Measurements from ENCODE around the gene CAPS. TPM values are rescaled to one million over a fixed set of nuclear protein-coding genes. Genes with fewer than 3 reads are reported as not detected.

The CAPS gene
- total RNA-seq, 1 donor from 2014 or later, result 3.4 TPM

DNA sequence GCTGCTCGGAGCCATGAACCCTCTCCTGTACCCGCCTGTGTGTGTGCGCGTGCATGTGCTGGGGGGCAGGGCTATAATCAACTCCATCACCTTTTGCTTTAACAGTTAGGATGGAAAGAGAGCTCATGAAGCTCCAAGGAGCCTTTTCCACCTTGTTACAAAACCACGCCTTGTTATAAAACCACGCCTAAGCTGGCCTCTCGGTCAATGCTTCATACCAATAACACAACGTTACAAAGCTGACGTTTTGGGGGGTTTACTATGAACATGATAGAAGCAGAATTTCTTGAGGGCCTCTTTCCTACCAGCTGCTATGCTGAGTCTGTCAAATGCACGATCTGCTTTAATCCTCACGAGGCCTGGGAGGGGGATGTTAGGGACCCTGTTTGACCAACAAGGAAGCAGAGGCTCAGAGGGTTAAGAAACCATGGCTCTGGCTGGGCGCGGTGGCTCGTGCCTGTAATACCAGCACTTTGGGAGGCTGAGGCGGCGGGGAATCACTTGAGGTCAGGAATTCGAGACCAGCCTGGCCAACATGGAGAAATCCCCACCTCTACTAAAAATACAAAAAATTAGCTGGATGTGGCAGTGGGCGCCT is 11.9 kb downstream of the CAPS start:
- Mint-ChIP-seq H3K27ac (no peak overlapping the region), H3K4me3 (no peak overlapping the region), H3K9me3 (no peaks in the 10 kb centered on the region), H3K36me3 (ENCODE audit: low read depth) (peaks cover 37% of the 10 kb centered on the region), H3K4me1 (ENCODE audit: low read depth) (no peaks in the 10 kb centered on the region), H3K27me3 (ENCODE audit: insufficient read depth) (no peaks in the 10 kb centered on the region)
- DNase-seq (ENCODE audit: low spot score), result no peak
- intact Hi-C loops (cut with micrococcal nuclease), result no loop called here

DNA sequence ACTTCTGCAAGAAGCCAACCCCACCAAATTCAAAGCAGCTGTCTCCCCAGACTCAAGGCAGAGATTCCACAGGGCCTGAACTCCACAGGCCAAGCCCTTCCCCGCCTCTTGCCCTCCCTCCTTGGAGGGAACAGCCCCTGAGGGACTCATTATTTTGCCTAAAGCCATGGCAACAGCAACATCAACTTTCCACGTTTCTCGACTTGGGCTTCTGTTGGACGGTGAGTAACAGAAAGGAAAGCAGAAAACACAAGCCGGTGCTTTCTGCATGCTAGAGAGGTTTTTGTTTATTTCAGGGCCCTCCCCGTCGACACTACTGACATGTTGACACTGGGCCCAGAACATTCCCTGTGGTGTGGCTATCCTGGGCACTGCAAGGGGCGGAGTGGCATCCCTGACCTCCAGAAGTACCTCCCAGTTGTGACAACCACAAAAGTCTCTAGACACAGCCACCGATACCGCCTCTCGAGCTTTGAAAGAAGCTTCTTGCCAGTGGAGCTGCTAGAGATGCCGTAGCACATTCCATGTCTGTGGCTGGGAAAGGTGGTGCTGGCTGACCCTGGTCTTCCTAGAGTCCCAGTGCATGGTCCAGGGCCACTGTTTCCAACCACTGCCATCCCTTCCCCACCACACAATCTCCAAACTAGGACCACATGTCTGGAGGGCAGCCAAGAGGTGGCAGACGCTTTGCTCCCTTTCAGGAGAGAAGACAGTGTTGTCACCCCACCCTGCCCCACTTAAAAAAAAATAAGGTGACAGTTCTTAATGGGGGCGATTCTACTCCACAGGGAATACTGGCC is 12.8 kb downstream of the CAPS start:
- Mint-ChIP-seq H3K9me3 (no peaks in the 10 kb centered on the region), H3K36me3 (ENCODE audit: low read depth) (peaks cover 39% of the 10 kb centered on the region), H3K4me3 (no peak overlapping the region), H3K4me1 (ENCODE audit: low read depth) (no peaks in the 10 kb centered on the region), H3K27ac (no peak overlapping the region), H3K27me3 (ENCODE audit: insufficient read depth) (no peaks in the 10 kb centered on the region)
- intact Hi-C loops (cut with micrococcal nuclease), result no loop called here
- no peak for DNase-seq (ENCODE audit: low spot score)

DNA sequence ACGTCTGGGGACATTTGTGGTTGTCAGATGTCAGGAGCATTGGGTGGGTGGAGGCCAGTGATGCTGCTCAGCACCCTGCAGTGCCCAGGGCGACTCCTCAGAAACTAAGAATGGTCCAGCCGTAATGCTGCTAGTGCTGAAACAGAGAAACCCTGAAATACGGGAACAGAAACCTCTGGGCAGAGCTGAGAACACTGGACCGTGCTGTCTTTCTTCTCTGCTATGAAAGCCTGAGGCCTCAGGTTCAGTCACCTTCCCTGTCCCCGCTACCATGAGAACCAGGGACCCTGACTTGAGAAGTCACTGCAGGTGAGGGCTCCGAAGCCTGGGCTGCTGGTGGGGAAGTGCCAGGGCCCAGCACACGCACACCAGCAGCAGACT is 13.4 kb downstream of the CAPS start:
- Mint-ChIP-seq H3K36me3 (ENCODE audit: low read depth) (peaks cover 38% of the 10 kb centered on the region), H3K4me1 (ENCODE audit: low read depth) (no peaks in the 10 kb centered on the region), H3K4me3 (no peak overlapping the region), H3K27me3 (ENCODE audit: insufficient read depth) (no peaks in the 10 kb centered on the region), H3K27ac (no peak overlapping the region), H3K9me3 (no peaks in the 10 kb centered on the region)
- intact Hi-C loops (cut with micrococcal nuclease), result no loop called here
- DNase-seq (ENCODE audit: low spot score), result no peak

DNA sequence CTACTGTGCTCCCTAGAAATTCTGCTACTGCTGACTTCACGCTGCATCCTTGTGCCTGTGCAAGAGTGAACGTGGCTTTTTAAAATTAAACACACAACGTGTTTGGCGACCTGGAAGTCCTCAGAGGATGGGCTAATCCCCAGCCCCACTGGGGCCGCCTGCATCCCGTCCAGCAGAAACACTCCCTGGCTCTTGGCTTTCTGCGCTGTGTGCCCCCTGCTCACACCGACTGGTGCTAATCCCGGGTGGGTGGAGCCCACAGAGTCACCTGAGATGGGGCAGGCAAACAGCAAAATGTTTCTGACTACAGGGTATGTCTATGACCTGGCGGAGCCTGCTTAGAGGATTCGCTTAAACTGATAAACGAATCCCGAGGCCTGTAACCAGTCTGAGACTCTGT is 15.1 kb downstream of the CAPS start:
- Mint-ChIP-seq H3K4me3 (no peak overlapping the region), H3K9me3 (no peaks in the 10 kb centered on the region), H3K4me1 (ENCODE audit: low read depth) (no peaks in the 10 kb centered on the region), H3K36me3 (ENCODE audit: low read depth) (peaks cover 33% of the 10 kb centered on the region), H3K27ac (no peak overlapping the region), H3K27me3 (ENCODE audit: insufficient read depth) (no peaks in the 10 kb centered on the region)
- intact Hi-C loops (cut with micrococcal nuclease), result no loop called here
- no peak for DNase-seq (ENCODE audit: low spot score)

DNA sequence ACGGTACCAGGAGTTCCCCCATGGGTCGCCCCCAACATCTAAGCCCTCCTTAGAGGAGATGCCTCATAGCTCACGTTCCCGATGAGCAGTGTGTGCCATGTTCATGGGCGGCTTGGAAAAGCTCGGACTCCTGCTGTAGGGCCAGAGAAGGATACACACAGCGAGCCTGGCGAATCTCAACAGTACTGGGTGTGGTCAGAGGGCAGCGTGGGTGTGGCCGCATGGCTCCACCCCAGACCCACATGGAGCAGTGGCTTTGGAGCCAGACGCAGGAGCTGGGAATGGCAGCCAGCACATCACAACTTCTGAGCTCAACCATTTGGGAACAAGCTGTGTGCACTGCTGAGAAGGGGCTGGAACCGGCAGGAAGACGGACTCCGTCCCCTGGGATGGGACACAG is 15.6 kb downstream of the CAPS start:
- DNase-seq (ENCODE audit: low spot score), result no peak
- H3K4me3 Mint-ChIP-seq, result no peak overlapping the region
- no peaks in the 10 kb centered on the region for H3K4me1 Mint-ChIP-seq (ENCODE audit: low read depth)
- no peaks in the 10 kb centered on the region for H3K27me3 Mint-ChIP-seq (ENCODE audit: insufficient read depth)
- peaks cover 32% of the 10 kb centered on the region for H3K36me3 Mint-ChIP-seq (ENCODE audit: low read depth)
- intact Hi-C loops (cut with micrococcal nuclease), result no loop called here
- H3K9me3 Mint-ChIP-seq, result no peaks in the 10 kb centered on the region
- H3K27ac Mint-ChIP-seq, result no peak overlapping the region

DNA sequence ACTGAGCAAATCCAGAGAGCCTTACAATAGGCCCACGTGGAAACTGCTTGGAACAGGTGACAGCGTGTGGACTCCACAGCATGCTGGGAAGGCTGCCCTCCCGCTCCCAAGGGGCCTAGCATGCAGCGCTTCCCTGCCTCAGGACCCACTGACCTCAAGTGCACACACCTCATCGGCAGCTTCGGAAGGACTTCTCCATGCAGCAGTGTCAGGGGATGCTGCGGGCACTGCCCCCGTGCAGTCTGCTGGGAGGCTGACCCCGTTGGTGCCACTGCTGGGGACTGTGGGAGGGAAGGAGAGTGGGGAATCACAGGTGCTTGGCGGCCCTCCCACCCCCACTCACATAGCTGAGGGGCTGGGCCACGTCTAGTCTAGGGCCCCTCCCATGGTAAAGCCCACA is 17.2 kb downstream of the CAPS start:
- Mint-ChIP-seq H3K4me1 (ENCODE audit: low read depth) (no peaks in the 10 kb centered on the region), H3K27me3 (ENCODE audit: insufficient read depth) (no peaks in the 10 kb centered on the region), H3K36me3 (ENCODE audit: low read depth) (peaks cover 33% of the 10 kb centered on the region), H3K27ac (no peak overlapping the region), H3K9me3 (no peaks in the 10 kb centered on the region), H3K4me3 (no peak overlapping the region)
- intact Hi-C loops (cut with micrococcal nuclease), result no loop called here
- DNase-seq (ENCODE audit: low spot score), result no peak

DNA sequence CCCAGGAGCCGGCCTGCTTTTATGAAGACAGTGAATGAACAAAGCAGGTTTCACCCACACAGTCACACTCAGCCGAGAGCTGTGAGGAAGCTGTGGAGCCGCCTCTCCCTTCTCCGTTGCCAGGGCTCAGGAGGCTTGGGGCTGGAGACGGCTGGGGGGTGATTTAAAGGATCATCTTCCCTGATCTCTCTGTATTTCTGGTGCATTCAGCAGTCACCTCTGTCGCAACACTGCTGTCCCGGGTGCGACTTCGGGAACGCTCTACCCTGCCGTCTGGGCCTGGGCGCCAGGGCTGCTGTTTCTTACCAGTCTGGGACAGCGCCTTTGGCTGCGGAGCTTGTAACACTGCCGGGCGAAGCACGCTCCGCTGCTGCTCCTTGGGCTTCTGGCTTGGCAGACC is 18.1 kb downstream of the CAPS start:
- Mint-ChIP-seq H3K27ac (no peak overlapping the region), H3K27me3 (ENCODE audit: insufficient read depth) (no peaks in the 10 kb centered on the region), H3K9me3 (no peaks in the 10 kb centered on the region), H3K36me3 (ENCODE audit: low read depth) (peaks cover 36% of the 10 kb centered on the region), H3K4me3 (no peak overlapping the region), H3K4me1 (ENCODE audit: low read depth) (no peaks in the 10 kb centered on the region)
- intact Hi-C loops (cut with micrococcal nuclease), result no loop called here
- no peak for DNase-seq (ENCODE audit: low spot score)

DNA sequence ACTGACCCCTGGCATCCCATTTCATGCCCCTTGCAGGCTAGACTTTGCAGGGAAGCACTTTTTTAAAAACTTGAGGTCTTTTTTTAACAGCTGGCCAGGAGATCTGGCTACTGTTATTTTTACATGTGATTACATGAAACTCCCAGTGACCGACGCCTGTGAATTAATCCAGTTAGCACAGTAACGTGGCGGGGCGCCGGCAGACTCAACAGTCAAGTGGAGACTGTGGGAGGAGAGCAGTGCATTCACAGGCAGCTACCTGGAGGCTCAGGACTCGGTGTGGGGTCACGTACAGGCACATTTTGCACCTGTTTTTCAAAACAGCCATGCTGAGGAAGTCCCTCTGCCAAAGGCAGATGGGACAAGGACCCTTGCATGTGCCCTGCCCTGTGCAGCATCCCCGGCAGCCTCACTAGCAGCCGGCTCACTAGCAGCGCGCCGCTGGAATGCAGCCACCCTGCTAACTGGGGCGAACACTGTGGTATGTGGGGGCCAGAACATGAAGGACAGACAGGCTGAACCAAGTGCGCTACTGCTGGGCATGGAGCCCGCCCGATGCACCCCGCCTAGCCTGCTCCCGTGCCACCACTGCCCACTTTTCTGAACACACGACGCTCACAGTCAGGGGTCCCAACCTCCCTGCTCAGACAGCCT is 18.7 kb downstream of the CAPS start:
- H3K9me3 Mint-ChIP-seq, result no peaks in the 10 kb centered on the region
- H3K4me3 Mint-ChIP-seq, result no peak overlapping the region
- no peak overlapping the region for H3K27ac Mint-ChIP-seq
- intact Hi-C loops (cut with micrococcal nuclease), result no loop called here
- no peaks in the 10 kb centered on the region for H3K4me1 Mint-ChIP-seq (ENCODE audit: low read depth)
- no peak for DNase-seq (ENCODE audit: low spot score)
- no peaks in the 10 kb centered on the region for H3K27me3 Mint-ChIP-seq (ENCODE audit: insufficient read depth)
- H3K36me3 Mint-ChIP-seq (ENCODE audit: low read depth), result peaks cover 40% of the 10 kb centered on the region

DNA sequence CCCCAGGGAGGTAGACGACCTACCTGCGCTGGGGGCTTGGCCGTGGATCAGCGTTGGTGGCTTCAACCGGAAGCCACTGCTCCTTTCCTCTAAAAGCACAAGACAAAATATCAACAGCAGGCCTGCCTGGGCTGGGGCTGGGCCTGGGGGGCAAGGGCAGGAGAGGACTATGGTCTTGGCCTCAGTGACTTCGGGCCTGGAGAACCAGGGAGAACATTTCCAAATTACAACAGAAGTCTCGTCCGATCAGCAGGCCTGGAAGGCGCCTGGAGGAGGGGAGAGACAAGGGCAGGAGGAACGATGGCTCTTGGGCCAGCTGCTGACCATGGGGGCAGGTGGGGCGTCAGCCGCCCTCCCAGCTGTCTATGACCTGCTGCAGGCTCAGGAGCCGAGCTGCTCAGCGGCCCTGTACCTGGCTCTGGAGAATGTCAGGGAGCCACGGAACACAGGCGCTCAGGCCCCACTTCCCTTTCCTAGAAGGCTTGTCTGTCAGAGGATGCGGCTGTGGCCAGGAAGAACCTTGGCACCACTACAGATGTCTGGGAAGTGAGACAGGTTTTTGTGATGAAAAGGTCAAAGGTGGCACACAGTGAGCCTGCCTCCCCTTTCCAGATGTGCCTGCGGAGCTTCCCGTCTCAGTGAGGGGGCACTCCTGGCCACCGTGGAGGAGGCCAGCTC is 19.5 kb downstream of the CAPS start:
- H3K9me3 Mint-ChIP-seq, result no peaks in the 10 kb centered on the region
- no peak overlapping the region for H3K27ac Mint-ChIP-seq
- peaks cover 36% of the 10 kb centered on the region for H3K36me3 Mint-ChIP-seq (ENCODE audit: low read depth)
- H3K4me1 Mint-ChIP-seq (ENCODE audit: low read depth), result no peaks in the 10 kb centered on the region
- no peak for DNase-seq (ENCODE audit: low spot score)
- intact Hi-C loops (cut with micrococcal nuclease), result no loop called here
- no peaks in the 10 kb centered on the region for H3K27me3 Mint-ChIP-seq (ENCODE audit: insufficient read depth)
- no peak overlapping the region for H3K4me3 Mint-ChIP-seq

DNA sequence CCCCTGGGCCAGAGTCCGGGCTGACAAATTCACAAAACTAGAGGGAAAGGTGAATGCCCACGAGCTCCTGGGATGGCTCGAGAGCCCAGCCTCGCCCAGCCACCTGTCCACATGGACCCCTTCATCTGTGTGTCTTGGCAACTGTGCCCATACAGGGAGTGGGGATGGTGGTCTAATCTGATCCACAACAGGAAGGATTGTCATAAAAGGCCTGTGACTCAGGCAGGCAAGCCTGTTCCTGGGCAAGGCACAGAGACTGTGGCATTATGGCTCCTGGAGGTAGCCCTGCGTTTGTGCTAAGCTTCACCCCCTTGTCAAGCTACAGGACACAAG is 20.0 kb downstream of the CAPS start:
- no peak overlapping the region for H3K4me3 Mint-ChIP-seq
- peaks cover 31% of the 10 kb centered on the region for H3K36me3 Mint-ChIP-seq (ENCODE audit: low read depth)

DNA sequence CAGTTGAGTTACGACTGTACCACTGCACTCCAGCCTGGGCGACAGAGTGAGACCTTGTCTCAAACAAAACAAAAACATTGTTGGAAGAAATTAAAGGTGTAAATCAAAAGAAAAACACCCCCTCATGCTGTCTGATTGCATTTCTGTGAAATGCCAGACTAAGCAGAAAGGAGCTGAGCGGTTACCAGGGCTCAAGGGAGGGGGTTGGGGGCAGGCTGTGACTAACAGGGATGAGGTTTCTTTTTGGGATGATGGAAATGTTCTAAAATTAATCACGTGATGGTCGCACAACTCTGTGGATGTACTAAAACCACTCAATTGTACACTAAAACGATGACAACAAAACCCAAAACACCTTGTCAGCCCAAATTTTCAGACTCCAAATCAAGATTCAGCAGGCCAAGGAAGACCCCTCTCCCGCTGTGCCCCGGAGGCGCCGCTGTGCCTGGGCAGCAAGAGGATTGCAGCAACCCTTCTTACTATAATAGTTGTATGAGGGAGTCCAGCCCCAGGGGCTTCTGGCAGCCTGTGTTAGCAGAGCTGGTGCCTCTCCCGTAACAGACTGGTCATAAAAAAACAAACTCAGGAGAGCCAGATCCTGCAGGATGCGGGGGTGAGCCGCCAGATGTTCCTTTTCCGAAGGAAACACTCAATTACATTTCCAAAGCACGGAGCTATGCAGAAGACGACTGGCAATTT is 20.9 kb downstream of the CAPS start:
- no peak overlapping the region for H3K27ac Mint-ChIP-seq
- no peaks in the 10 kb centered on the region for H3K27me3 Mint-ChIP-seq (ENCODE audit: insufficient read depth)
- peaks cover 32% of the 10 kb centered on the region for H3K36me3 Mint-ChIP-seq (ENCODE audit: low read depth)
- intact Hi-C loops (cut with micrococcal nuclease), result no loop called here
- H3K4me1 Mint-ChIP-seq (ENCODE audit: low read depth), result no peaks in the 10 kb centered on the region
- no peak overlapping the region for H3K4me3 Mint-ChIP-seq
- no peak for DNase-seq (ENCODE audit: low spot score)
- H3K9me3 Mint-ChIP-seq, result no peaks in the 10 kb centered on the region

More for the DNA sequence above, 20.0 kb downstream of the CAPS start:
- DNase-seq (ENCODE audit: low spot score), result no peak
- Mint-ChIP-seq H3K4me1 (ENCODE audit: low read depth) (no peaks in the 10 kb centered on the region), H3K9me3 (no peaks in the 10 kb centered on the region), H3K27me3 (ENCODE audit: insufficient read depth) (no peaks in the 10 kb centered on the region), H3K27ac (no peak overlapping the region)
- intact Hi-C loops (cut with micrococcal nuclease), result no loop called here

DNA sequence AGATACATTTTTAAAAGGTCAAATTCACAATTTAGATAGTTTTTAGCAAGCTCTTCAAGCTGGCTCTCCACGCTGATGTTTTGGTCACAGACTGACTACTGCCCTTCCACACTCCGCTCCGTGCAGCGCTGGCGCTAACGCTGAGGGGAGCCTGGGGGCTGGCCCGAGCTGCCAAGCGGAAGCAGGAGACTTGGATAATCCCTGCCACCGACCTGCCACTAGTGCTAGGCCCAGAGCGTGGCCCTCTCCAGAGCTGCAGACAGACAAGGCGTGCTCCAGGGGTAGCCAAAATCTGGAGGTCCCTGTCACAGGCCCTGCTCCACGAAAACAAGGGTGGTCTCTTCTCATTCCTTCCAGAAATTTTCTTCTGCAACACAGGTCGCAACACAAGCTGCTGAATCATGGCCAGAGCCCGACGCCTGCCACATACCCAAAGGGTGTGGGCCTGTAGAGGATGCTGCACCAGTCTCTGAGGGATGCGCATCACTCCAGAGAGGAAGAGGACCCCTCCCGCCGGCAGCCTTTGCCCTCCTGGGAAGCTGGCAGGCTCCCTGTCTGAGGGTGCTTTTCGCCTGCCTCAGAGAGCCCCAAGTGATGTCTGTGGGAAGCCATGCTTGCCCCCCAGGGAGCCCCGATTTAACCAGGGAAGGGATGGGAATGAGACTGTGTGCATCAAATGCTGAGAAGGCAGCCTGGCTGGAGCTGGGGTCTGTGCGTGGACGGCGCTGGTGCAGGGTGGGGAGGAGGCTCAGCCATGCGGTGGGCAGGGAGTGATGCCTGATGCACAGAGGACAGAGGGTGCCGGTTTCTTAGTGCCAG is 21.6 kb downstream of the CAPS start:
- no peak for DNase-seq (ENCODE audit: low spot score)
- Mint-ChIP-seq H3K4me3 (no peak overlapping the region), H3K27me3 (ENCODE audit: insufficient read depth) (no peaks in the 10 kb centered on the region), H3K9me3 (no peaks in the 10 kb centered on the region), H3K36me3 (ENCODE audit: low read depth) (peaks cover 32% of the 10 kb centered on the region), H3K27ac (no peak overlapping the region), H3K4me1 (ENCODE audit: low read depth) (no peaks in the 10 kb centered on the region)
- intact Hi-C loops (cut with micrococcal nuclease), result no loop called here

Measured in activated T-helper 1 cell treated with anti-CD3 and anti-CD28 coated beads, Interleukin-12 subunit alpha, Interleukin-12 subunit beta, Interleukin-2, Interleukin-4 antibody, amounts not matched to agents 30 ng/mL and 10 ng/mL and 1 ng/mL, durations not matched to agents 14 hours and 24 hours and 36 hours (primary cell).